ENCODE results near the gene ZNF892.
"Not testable (repeated sequence)": the region's sequence is repeated elsewhere in the genome, so short reads cannot be mapped to it uniquely, and the experiment has no call there.

Gene ZNF892

DNA sequence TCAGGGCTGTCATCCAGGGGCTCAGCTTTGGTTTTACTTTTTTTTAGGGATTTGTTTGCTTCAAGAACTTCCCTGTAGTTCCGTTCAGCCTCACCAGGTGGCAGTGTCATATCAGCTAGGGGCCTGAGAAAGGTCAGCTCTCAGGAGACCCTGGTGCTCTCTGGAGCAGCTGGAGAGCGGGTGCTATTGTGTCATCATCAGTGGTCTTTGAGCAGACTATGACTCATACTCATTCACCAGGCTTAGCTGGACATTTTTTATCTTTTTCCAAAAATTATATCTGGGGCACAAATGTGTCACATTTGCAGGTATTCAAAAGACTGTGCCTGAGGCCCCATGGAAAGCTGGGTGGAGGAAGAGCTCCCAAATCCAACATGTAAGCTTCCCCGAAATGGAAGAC is 24.4 kb downstream of the ZNF892 start:
- DNase-seq, result peak; percentile 37

GRCh38 chr2:95232232-95232631 is 24.9 kb downstream of the ZNF892 start:
- no peak for DNase-seq

- no peak for DNase-seq
These were observed 27.0 kb downstream of the ZNF892 start for GRCh38 chr2:95234286-95234785.

DNA sequence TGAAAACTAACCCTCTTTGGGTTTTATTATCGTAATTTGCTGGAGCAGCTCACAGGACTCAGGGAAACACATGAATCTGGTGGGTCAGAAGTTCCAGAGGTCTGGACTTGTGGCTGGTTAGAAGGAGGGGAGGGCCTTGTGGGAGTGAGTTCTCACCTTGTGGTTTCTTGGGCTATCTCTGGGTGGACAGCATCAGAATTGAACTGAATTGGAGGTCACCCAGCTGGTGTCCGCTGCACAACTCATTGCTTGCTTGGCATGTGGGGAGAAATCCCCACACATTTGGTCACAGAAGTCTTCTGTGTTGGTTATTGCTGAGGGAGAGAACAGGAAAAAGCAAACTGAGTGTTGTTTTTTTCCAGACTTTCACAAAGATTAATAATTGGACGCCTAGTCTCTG is 27.5 kb downstream of the ZNF892 start:
- DNase-seq, result no peak

DNA sequence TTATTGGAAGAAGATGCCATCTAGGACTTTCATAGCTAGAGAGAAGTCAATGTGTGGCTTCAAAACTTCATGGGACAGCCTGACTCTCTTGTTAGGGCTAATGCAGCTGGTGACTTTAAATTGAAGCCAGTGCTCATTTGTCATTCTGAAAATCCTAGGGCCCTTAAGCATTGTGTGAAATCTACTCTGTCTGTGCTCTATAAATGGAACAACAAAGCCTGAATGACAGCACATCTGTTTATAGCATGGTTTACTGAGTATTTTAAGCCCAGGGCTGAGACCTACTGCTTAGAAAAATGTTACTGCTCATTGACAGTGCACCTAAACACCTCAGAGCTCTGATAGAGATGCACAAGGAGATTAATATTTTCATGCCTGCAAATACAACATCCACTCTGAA is 30.8 kb downstream of the ZNF892 start:
- no peak for DNase-seq

DNA sequence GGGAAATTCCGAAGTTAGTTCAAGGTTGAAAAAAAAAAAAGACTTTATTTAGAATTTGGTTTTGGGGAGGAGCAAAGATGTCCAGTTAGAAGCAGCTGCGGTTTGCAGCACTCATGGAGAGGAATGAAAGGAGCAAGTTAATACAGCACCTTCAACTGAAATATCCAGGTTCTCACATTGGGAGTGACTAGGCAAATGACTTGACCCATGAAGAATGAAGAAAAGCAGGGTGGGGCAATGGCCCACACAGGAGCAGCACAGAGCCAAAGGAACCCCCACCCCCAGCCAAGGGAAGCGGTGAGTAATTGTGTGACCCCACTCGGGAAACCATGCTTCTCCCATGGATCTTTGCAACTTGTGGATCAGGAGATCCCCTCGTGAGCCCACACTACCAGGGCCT is 32.8 kb downstream of the ZNF892 start:
- DNase-seq, result no peak

DNA sequence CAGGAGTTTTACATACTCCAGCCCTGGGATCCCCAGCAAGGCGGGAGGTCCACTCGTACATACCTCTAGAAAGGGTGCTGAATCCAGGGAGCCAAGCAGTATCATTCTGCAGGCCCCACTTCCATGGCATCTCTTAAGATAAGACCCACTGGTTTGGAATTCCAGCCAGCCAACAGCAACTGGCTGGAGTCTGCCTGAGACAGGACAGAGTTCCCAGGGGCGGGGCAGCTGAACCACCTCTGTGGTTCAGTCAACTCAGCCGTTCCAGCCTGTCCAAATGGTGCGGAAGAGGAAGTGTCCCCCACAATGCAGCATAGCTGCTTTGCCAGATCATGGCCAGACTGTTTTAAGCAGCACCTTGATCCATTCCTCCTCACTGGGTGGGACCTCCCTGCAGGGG is 33.2 kb downstream of the ZNF892 start:
- no peak for DNase-seq

GRCh38 chr2:95242084-95242483 is 34.8 kb downstream of the ZNF892 start:
- DNase-seq, result not testable (repeated sequence)
